MCF 10A (cell line): ENCODE data around the gene SLC12A3. TPM values are rescaled to one million over a fixed set of nuclear protein-coding genes. Genes with fewer than 3 reads are reported as not detected.

Source experiments
- BruUV-seq: library from RNA; stranded (reverse); fragments of 400-500 nt; replicated peaks from 2 replicates; lab custom pipeline; 2021; lab: Mats Ljungman, UMichigan
- CTCF ChIA-PET: fragments of 300-600 bp; sonication (Branson Sonifier 250); formaldehyde crosslinking; extraction: SDS; loops from one replicate; lab custom pipeline; 2021; ENCODE audit warnings: antibody characterized with exemption, inconsistent platforms; lab: Yijun Ruan, JAX
- POLR2A ChIA-PET: fragments of 300-600, 350-650 bp; sonication (Branson Sonifier 250); formaldehyde crosslinking; extraction: SDS; loops from one replicate; lab custom pipeline; 2020; ENCODE audit warnings: antibody characterized with exemption, inconsistent platforms; lab: Yijun Ruan, JAX
- DNase-seq: peaks from one replicate; pipeline ENCODE4 v3.0.0-alpha.2; 2018; ENCODE audit not compliant: unreplicated experiment
- H3K27ac Mint-ChIP-seq: one replicate; pipeline ENCODE4 v1.8.0; 2022; ENCODE audit warnings: mild to moderate bottlenecking, low read depth, mixed read lengths; ENCODE audit not compliant: unreplicated experiment
- H3K27me3 Mint-ChIP-seq: one replicate; pipeline ENCODE4 v1.8.0; 2022; ENCODE audit warnings: mixed read lengths; ENCODE audit not compliant: insufficient read depth, unreplicated experiment
- H3K36me3 Mint-ChIP-seq: one replicate; pipeline ENCODE4 v1.8.0; 2022; ENCODE audit warnings: mild to moderate bottlenecking, moderate library complexity, mixed read lengths; ENCODE audit not compliant: insufficient read depth, unreplicated experiment
- H3K4me1 Mint-ChIP-seq: one replicate; pipeline ENCODE4 v1.8.0; 2022; ENCODE audit warnings: mixed read lengths; ENCODE audit not compliant: insufficient read depth, unreplicated experiment
- H3K4me3 Mint-ChIP-seq: one replicate; pipeline ENCODE4 v1.8.0; 2022; ENCODE audit warnings: mild to moderate bottlenecking, moderate library complexity, mixed read lengths; ENCODE audit not compliant: unreplicated experiment
- H3K9me3 Mint-ChIP-seq: one replicate; pipeline ENCODE4 v1.8.0; 2022; ENCODE audit warnings: mixed read lengths; ENCODE audit not compliant: unreplicated experiment
- intact Hi-C: fragments of 100-400 bp; cut with micrococcal nuclease; formaldehyde crosslinking; loops from 2 replicates; pipeline ENCODE4 v1.14.1; 2022
- total RNA-seq: library from RNA; stranded (reverse); gene quantifications from 2 replicates; pipeline ENCODE4 v1.2.3, GENCODE V29; 2022
- TF ChIP-seq, protein P1 (sequence below): fragments of 200-600 bp; IDR thresholded peaks from one replicate; pipeline ENCODE4 v1.8.0; 2022; ENCODE audit warnings: antibody characterized with exemption, mild to moderate bottlenecking; ENCODE audit not compliant: unreplicated experiment

The SLC12A3 gene
- total RNA-seq, 1 experiment from 2014 or later: not detected

DNA sequence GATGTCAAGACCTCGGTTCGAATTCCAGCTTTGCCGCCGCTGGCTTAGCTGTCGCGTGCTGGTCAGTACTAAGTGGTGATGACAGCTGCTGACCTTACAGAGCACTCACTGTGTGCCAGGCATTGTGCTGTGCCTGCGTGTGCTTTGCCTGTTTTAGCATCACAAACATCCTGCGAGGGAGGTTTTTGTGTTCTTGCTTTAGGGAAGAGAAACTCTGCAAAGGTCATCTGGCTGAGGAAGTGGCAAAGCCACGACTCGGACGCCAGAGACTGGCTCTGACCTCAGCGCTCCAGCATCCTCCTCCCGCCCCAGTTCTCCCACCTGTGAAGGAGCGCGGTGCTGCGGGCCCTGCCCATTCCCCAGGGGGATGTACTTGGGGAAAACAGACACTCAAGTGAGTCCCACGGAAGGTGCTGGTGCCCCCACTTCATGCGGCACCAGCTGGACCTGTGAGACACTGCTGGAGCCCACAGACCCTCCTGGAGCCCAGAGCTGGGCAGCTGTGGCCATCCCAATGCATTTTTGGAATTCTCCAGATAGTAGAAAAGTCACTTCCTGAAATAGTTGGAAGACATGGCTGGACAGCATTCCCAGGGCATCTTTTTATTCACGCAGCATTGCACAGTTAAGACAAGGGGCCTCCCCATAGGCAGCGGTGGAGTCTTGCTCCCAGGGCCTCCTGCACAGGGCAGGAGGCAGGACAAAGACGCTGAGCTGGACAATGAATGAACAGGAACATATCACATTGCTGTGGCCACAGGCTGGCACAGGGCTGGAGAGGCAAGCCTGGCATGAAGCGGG lies 47.0 kb downstream of the SLC12A3 start:
- H3K4me3 Mint-ChIP-seq: no peak overlapping the region
- no peaks in the 10 kb centered on the region for H3K36me3 Mint-ChIP-seq
- H3K27ac Mint-ChIP-seq: no peak overlapping the region
- H3K27me3 Mint-ChIP-seq: peaks cover 1% of the 10 kb centered on the region
- H3K4me1 Mint-ChIP-seq: peaks cover 6% of the 10 kb centered on the region
- BruUV-seq: no TSS peak
- CTCF ChIA-PET: interaction anchor here (0.5 kb wide), 1 partner anchor 47 kb away, joined by 4 read pairs; the partner anchor contains the start of gene SLC12A3
- DNase-seq: no peak
- H3K9me3 Mint-ChIP-seq: no peaks in the 10 kb centered on the region
- intact Hi-C loops: no loop called here
- TF ChIP-seq, protein P1, sequence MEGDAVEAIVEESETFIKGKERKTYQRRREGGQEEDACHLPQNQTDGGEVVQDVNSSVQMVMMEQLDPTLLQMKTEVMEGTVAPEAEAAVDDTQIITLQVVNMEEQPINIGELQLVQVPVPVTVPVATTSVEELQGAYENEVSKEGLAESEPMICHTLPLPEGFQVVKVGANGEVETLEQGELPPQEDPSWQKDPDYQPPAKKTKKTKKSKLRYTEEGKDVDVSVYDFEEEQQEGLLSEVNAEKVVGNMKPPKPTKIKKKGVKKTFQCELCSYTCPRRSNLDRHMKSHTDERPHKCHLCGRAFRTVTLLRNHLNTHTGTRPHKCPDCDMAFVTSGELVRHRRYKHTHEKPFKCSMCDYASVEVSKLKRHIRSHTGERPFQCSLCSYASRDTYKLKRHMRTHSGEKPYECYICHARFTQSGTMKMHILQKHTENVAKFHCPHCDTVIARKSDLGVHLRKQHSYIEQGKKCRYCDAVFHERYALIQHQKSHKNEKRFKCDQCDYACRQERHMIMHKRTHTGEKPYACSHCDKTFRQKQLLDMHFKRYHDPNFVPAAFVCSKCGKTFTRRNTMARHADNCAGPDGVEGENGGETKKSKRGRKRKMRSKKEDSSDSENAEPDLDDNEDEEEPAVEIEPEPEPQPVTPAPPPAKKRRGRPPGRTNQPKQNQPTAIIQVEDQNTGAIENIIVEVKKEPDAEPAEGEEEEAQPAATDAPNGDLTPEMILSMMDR: no peak
- POLR2A ChIA-PET: no interaction called here

DNA sequence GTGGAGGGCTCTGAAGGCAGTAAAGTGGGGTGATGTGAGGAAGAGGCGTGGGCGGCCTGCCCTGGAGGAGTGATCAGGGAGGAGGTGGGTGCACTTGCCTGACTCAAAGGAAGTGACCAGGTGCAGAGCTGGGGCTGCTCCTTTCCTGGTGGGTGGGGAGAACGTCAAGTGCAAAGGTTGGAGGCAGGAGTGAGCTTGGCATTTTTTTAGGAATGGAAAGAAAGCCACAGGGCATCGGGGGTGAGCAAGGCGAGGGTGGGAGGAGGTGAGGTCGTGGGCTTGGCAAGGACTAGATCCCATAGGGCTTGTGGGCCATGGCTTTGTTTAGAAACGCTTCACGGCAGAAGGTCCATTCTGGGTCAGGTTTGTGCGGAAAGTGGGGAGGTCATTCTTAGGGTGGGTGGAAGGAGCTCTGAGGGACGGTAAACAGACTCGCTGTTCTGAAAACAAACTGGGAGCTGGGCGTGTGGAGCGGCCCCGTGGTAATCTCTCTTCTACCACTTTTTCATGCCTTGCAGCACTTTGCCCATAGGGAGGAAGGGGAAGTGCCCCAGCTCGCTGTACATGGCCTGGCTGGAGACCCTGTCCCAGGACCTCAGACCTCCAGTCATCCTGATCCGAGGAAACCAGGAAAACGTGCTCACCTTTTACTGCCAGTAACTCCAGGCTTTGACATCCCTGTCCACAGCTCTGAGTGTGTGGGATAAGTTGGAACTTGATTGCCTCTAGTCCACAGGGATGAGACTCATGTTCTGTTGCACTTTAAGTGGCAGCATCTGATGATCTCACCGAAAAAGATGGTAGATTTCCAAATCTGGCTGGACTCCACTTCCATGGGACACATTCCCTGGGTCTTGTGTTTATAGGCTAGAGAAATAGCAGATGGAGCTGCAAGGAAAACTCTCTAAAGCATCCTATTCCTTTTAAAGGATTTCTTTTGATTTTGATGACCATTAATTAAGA lies 48.0 kb downstream of the SLC12A3 start:
- H3K4me1 Mint-ChIP-seq: peaks cover 6% of the 10 kb centered on the region
- H3K9me3 Mint-ChIP-seq: no peaks in the 10 kb centered on the region
- intact Hi-C loops: no loop called here
- CTCF ChIA-PET: interaction anchor here (0.6 to 0.7 kb wide), 2 partner anchors 48 to 54 kb away, joined by 3 read pairs; no protein-coding TSS in a partner anchor
- no TSS peak for BruUV-seq
- no peak overlapping the region for H3K4me3 Mint-ChIP-seq
- POLR2A ChIA-PET: interaction anchor here (0.9 to 1.5 kb wide), 3 partner anchors 20 to 74 kb away, joined by 3 to 7 read pairs (median 3); no protein-coding TSS in a partner anchor
- DNase-seq: no peak
- peaks cover 12% of the 10 kb centered on the region for H3K27me3 Mint-ChIP-seq
- H3K27ac Mint-ChIP-seq: no peak overlapping the region
- no peaks in the 10 kb centered on the region for H3K36me3 Mint-ChIP-seq
- TF ChIP-seq, protein P1: no peak

DNA sequence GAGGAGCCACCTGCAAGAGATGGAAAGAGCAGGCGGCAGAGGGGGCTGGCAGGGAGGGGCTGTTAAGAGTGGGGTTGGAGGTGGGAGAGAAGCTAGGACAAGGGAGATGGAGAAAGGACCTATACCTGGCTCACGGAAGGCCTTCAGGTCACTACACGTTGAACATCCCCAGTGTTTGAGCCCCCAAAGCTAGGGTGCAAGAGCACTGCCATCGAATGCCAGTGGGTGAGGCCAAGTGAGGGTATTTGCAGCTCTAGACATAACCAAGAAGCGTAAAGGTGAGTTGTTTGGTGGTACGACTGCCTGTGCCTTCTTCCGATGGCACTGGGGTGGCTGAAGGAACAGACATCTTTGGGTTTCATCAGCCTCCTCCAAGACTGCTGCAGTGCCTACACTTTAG lies 49.9 kb downstream of the SLC12A3 start:
- Mint-ChIP-seq H3K4me3 (no peak overlapping the region), H3K27ac (no peak overlapping the region), H3K9me3 (no peaks in the 10 kb centered on the region), H3K27me3 (peaks cover 30% of the 10 kb centered on the region), H3K36me3 (no peaks in the 10 kb centered on the region), H3K4me1 (peaks cover 6% of the 10 kb centered on the region)
- CTCF ChIA-PET: no interaction called here
- TF ChIP-seq, protein P1: no peak
- no TSS peak for BruUV-seq
- intact Hi-C loops: no loop called here
- POLR2A ChIA-PET: interaction anchor here (0.6 kb wide), 1 partner anchor 68 kb away, joined by 3 read pairs; no protein-coding TSS in a partner anchor
- no peak for DNase-seq
